Epithelial cell of esophagus (primary cell): ENCODE measurements around the gene ZNF276.
"Not testable (repeated sequence)": the region's sequence is repeated elsewhere in the genome, so short reads cannot be mapped to it uniquely, and the experiment has no call there.

Experiments used
- DNase-seq: peaks from one replicate; pipeline ENCODE4 v3.0.0; 2010; ENCODE audit warnings: low read depth
- H3K4me3 ChIP-seq: 2 replicates; pipeline ENCODE4 v1.5.1; 2011; ENCODE audit warnings: mild to moderate bottlenecking, low read length, control low read depth
- CTCF ChIP-seq: IDR thresholded peaks from 2 replicates; pipeline ENCODE4 v1.5.1; 2011; ENCODE audit warnings: low read depth, mild to moderate bottlenecking, low read length, control low read depth, inconsistent platforms; ENCODE audit not compliant: insufficient read depth; ENCODE audit errors: missing control alignments

The ZNF276 gene

GRCh38 chr16:89782489-89782888 lies 61.2 kb downstream of the ZNF276 start:
- no peak for TF ChIP-seq CTCF
- DNase-seq, result no peak
- no peak overlapping the region for H3K4me3 ChIP-seq

DNA sequence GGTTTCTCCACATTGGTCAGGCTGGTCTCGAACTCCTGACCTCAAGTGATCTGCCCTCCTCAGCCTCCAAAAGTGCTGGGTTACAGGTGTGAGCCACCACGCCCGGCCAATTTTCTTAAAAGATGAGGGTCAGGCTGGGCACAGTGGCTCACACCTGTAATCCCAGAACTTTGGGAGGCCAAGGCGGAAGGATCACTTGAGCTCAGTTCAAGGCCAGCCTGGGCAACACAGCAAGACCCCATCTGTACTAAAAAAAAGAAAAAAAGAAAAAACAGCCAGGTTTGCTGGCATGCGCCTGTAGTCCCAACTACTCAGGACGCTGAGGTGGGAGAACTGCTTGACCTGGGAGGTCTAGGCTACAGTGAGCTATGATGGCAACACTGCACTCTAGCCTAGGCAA lies 62.6 kb downstream of the ZNF276 start:
- DNase-seq, result not testable (repeated sequence)

GRCh38 chr16:89784406-89784805 lies 63.1 kb downstream of the ZNF276 start:
- DNase-seq, result no peak
- no peak for TF ChIP-seq CTCF
- H3K4me3 ChIP-seq, result no peak overlapping the region

More for the DNA sequence above, 62.6 kb downstream of the ZNF276 start:
- not testable (repeated sequence) for H3K4me3 ChIP-seq

DNA sequence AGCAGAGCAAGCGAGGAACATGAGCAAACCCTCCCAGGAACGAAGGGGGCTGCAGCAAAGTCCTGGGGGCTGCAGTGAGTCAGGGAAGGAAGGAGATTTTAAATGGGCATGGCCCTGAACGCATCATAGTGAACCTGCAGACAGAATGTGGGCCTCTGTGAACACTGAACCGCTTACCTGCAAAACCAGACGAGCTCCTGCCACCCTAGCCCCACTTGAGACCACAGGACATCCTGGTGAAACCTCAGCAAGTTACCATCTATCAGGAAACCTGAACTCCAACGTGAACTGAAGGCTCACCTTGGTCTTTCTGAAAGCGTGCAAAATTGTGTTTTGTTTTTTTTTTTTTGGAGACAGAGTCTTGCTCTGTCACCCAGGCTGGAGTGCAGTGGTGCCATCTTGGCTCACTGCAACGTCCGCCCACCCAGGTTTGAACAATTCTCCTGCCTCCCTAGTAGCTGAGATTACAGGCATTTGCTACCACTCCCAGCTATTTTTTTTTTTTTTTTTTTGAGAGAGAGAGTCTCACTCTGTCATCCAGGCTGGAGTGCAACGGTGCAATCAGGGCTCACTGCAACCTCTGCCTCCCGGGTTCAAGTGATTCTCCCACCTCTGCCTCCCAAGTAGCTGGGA lies 64.3 kb downstream of the ZNF276 start:
- DNase-seq, result no peak
- no peak overlapping the region for H3K4me3 ChIP-seq
- TF ChIP-seq CTCF, result no peak

DNA sequence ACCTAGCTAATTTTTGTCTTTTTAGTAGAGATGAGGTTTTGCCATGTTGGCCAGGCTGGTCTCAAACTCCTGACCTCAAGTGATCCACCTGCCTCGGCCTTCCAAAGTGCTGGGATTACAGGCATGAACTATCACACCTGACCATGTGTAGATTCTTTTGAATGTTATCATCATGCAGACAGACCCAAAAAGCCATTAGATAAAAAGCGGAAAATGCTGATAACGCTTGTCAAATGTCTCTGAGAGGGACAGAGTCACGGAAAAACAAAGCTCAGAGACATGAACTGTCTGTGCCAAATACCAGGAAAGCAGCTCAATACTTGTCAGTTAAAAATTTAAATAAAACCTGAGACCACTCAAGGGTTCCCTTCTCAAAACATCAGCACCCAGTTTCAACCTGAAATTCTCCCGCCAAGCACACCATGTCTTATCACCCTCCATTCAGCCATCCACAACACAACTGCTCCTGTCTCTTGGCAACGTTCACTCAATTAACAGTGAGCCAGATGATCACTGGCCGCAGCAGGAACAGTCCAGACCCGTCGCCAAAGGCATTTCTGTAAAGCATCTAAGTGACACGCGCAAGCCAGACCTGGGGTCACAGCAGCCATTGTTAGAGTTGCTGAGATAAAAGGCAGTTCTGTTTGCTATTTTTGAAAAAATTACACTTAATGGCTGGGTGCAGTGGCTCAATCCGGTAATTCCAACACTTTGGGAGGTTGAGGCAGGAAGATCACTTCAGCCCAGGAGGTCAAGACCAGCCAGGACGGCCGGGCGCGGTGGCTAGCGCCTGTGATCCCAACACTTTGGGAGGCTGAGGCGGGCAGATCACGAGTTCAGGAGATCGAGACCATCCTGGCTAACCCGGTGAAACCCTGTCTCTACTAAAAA lies 65.4 kb downstream of the ZNF276 start:
- TF ChIP-seq CTCF, result no peak
- DNase-seq, result no peak
- no peak overlapping the region for H3K4me3 ChIP-seq

DNA sequence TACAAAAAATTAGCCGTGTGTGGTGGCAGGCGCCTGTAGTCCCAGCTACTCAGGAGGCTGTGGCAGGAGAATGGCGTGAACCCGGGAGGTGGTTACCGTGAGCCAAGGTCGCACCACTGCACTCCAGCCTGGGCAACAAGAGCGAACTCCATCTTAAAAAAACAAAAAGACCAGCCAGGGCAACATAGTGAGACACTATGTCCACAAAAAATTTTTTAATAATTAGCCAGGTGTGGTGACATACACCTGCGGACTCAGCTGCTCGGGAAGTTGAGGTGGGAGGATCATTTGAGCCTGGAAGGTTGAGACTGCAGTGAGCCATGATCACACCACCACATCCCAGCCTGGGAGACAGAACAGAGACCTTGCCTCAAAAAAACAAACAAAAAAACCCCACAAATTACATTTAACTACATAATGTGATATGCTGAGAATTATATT lies 66.0 kb downstream of the ZNF276 start:
- no peak for DNase-seq
- TF ChIP-seq CTCF, result no peak
- H3K4me3 ChIP-seq, result no peak overlapping the region
